Measurements from ENCODE around the gene DOCK3. TPM values are rescaled to one million over a fixed set of nuclear protein-coding genes. Genes with fewer than 3 reads are reported as not detected.

Gene DOCK3
- total and polyA plus RNA-seq, 10 of the 15 experiments (the other 5 are each of a cell fraction or from before 2014, with no cell fraction given): 0.02 to 0.52 (median 0.04) TPM; not detected in 5

- Histone ChIP-seq H3K27me3 (replicated peaks in 1 of 2; ENCODE audit: control insufficient read depth in 2 of 2, insufficient read depth in 2 of 2, low read length in 1 of 2) (no peaks in the 10 kb centered on the region), H3K9ac (ENCODE audit: control insufficient read depth, insufficient read depth, low read length) (no peak overlapping the region), H3K79me2 (ENCODE audit: control insufficient read depth, insufficient read depth, low read length) (no peaks in the 10 kb centered on the region), H3K4me3 (no peak overlapping the region), H4K20me1 (ENCODE audit: control insufficient read depth, insufficient read depth) (no peaks in the 10 kb centered on the region), H3K4me2 (ENCODE audit: control insufficient read depth, insufficient read depth) (no peak overlapping the region), H2AFZ (ENCODE audit: control insufficient read depth, low read depth, low read length) (no peak overlapping the region), H3K9me3 (replicated peaks; ENCODE audit: control insufficient read depth, insufficient read depth, low read length) (no peaks in the 10 kb centered on the region), H3K4me1 (ENCODE audit: control insufficient read depth, insufficient read depth, low read length) (peaks cover 12% of the 10 kb centered on the region), H3K27ac (ENCODE audit: control insufficient read depth, insufficient read depth) (no peak overlapping the region), H3K36me3 (ENCODE audit: control insufficient read depth in 2 of 2, insufficient read depth in 2 of 2, low read length in 1 of 2) (no peaks in the 10 kb centered on the region)
- DNase-seq (ENCODE audit: low read depth, low spot score) (no peak), FAIRE-seq (no peak), ATAC-seq (no peak)
- ChIA-PET RAD21 (ENCODE audit: unreplicated experiment) (no interaction called here), CTCF (interaction anchor here (0.6 to 1.7 kb wide), 3 partner anchors 10 to 252 kb away, joined by 3 read pairs; no protein-coding TSS in a partner anchor), SMC1A (ENCODE audit: uncharacterized antibody, unreplicated experiment) (no interaction called here), POLR2A (no interaction called here)
- intact Hi-C loops (cut with micrococcal nuclease; ENCODE audit: unreplicated experiment) (no loop called here), in situ Hi-C loops (cut with MboI) (no loop called here)
- no TSS peak for BruUV-seq (replicated peaks)
- TF ChIP-seq ATF2 (IDR thresholded peaks at IDR 0.05; ENCODE audit: low read length) (peak; percentile 23; the same call in 1 of the 2 replicates), RUNX3 (IDR thresholded peaks at IDR 0.05; ENCODE audit: low read length) (peak; percentile 40; the same call in 1 of the 2 replicates), JUNB (IDR thresholded peaks at IDR 0.05) (peak; percentile 56), MEF2A (IDR thresholded peaks at IDR 0.05; ENCODE audit: insufficient read depth, low read depth, low read length) (no peak)
These were observed 622.6 kb downstream of the DOCK3 start for GRCh38 chr3:51297333-51297732.

GRCh38 chr3:51304230-51304629, 629.5 kb downstream of the DOCK3 start:
- Histone ChIP-seq H3K27me3 (replicated peaks in 1 of 2; ENCODE audit: control insufficient read depth in 2 of 2, insufficient read depth in 2 of 2, low read length in 1 of 2) (no peaks in the 10 kb centered on the region), H2AFZ (ENCODE audit: control insufficient read depth, low read depth, low read length) (no peak overlapping the region), H3K4me1 (ENCODE audit: control insufficient read depth, insufficient read depth, low read length) (no peaks in the 10 kb centered on the region), H3K9ac (ENCODE audit: control insufficient read depth, insufficient read depth, low read length) (no peak overlapping the region), H4K20me1 (ENCODE audit: control insufficient read depth, insufficient read depth) (no peaks in the 10 kb centered on the region), H3K36me3 (ENCODE audit: control insufficient read depth in 2 of 2, insufficient read depth in 2 of 2, low read length in 1 of 2) (no peaks in the 10 kb centered on the region), H3K9me3 (replicated peaks; ENCODE audit: control insufficient read depth, insufficient read depth, low read length) (no peaks in the 10 kb centered on the region; the same call in 1 of the 3 replicates), H3K4me2 (ENCODE audit: control insufficient read depth, insufficient read depth) (no peak overlapping the region), H3K27ac (ENCODE audit: control insufficient read depth, insufficient read depth) (no peak overlapping the region), H3K4me3 (no peak overlapping the region), H3K79me2 (ENCODE audit: control insufficient read depth, insufficient read depth, low read length) (no peaks in the 10 kb centered on the region)
- ATAC-seq: no peak
- POLR2A ChIA-PET: no interaction called here
- SMC1A ChIA-PET (ENCODE audit: uncharacterized antibody, unreplicated experiment): no interaction called here
- in situ Hi-C loops (cut with MboI) (no loop called here), intact Hi-C loops (cut with micrococcal nuclease; ENCODE audit: unreplicated experiment) (no loop called here)
- RAD21 ChIA-PET (ENCODE audit: unreplicated experiment): no interaction called here
- CTCF ChIA-PET: no interaction called here
- no peak for DNase-seq (ENCODE audit: low read depth, low spot score)
- WGBS (ENCODE audit: insufficient coverage, insufficient replicate concordance, low lambda C conversion rate, missing lambda C conversion rate): 80% methylated on average over 4 of the region's 4 CpGs
- BruUV-seq (replicated peaks): no TSS peak
- FAIRE-seq: no peak
- TF ChIP-seq HDGF (IDR thresholded peaks at IDR 0.05): no peak
- no peak for TF ChIP-seq CBX3 (IDR thresholded peaks at IDR 0.05; ENCODE audit: borderline replicate concordance, low read depth)
- no peak for TF ChIP-seq JUNB (IDR thresholded peaks at IDR 0.05)
- TF ChIP-seq FOS (IDR thresholded peaks at IDR 0.05; ENCODE audit: borderline replicate concordance, extremely low read depth, insufficient read length): no peak
- no peak for TF ChIP-seq CREB1 (IDR thresholded peaks at IDR 0.05; ENCODE audit: low read depth)
- no peak for TF ChIP-seq LARP7 (IDR thresholded peaks at IDR 0.05)
- no peak for TF ChIP-seq GATAD2B (conservative IDR thresholded peaks at IDR 0.05; ENCODE audit: low read depth)
- no peak for TF ChIP-seq SPI1 (IDR thresholded peaks at IDR 0.05; ENCODE audit: borderline replicate concordance, insufficient read depth, low read depth, low read length)
- TF ChIP-seq IRF5 (IDR thresholded peaks at IDR 0.05; ENCODE audit: borderline replicate concordance): no peak
- TF ChIP-seq EP300 (IDR thresholded peaks at IDR 0.05; ENCODE audit: borderline replicate concordance in 1 of 2, control insufficient read depth in 1 of 2, low read depth in 2 of 2, low read length in 2 of 2): no peak
